Measurements from ENCODE around the gene YPEL4.

GRCh38 chr11:57601297-57601696 lies 48.4 kb downstream of the YPEL4 start:
- no peak for TF ChIP-seq CTCF (IDR thresholded peaks at IDR 0.05)
- no peak for TF ChIP-seq POLR2A (IDR thresholded peaks at IDR 0.05)
- TF ChIP-seq POLR2AphosphoS5 (IDR thresholded peaks at IDR 0.05) = no peak

Data from upper lobe of left lung (tissue), 4 donors.